Umbilical cord (tissue), 2 donors: ENCODE data around the gene MMAA. TPM values are rescaled to one million over a fixed set of nuclear protein-coding genes. Genes with fewer than 3 reads are reported as not detected.
"Not testable (repeated sequence)": the region's sequence is repeated elsewhere in the genome, so short reads cannot be mapped to it uniquely, and the experiment has no call there.

Experiments
- DNase-seq: peaks from one replicate; pipeline ENCODE4 v3.0.0-alpha.2; 2015; ENCODE audit warnings: low spot score
- total RNA-seq: library from RNA; depleted of rRNA; stranded (reverse); fragments of >200 nt; gene quantifications from one replicate; pipeline ENCODE4 v1.2.3, GENCODE V29; 2014; ENCODE audit warnings: low replicate concordance; ENCODE audit not compliant: insufficient read depth

MMAA gene
- total RNA-seq = 14.0 TPM

DNA sequence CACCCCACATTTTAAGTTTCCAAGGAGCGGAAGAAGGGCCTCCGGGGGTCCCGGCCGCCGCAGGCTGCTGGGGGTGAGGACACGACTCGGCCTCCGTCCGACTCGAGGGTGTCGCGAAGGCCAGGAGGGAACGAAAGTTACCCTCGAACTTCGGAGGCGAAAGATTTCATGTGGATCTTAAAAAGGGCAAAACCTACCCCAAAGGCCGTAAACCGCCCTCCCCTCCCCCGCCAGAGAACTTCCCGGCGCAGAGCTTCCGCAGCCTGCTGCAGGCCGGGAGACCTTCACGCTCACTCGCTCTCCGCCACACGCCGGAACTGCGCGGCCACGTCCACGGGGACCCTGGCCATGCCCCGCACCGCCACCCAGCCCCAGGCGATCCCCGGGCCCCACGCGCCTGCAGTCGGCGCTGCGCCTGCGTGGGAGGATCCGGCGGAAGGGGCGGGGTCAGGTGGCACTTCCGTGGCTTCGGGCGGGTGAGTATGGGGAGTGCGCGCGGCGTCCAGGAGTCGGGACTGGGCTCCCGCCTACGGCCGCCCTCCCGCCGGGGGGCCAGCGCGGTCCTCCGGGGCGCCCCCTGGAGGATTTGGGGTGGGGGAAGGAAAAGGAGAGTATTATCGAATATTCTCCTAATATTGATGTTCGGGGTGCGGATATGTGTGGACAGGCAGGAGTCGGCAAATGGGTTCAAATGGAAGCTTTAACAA, at the start of gene MMAA:
Gene MMAA, plus strand, starts transcription at position 454 of the 707 bp plus-strand sequence. CDS start 19,755 bp downstream, outside the sequence.
- DNase-seq = peak; percentile 96

DNA sequence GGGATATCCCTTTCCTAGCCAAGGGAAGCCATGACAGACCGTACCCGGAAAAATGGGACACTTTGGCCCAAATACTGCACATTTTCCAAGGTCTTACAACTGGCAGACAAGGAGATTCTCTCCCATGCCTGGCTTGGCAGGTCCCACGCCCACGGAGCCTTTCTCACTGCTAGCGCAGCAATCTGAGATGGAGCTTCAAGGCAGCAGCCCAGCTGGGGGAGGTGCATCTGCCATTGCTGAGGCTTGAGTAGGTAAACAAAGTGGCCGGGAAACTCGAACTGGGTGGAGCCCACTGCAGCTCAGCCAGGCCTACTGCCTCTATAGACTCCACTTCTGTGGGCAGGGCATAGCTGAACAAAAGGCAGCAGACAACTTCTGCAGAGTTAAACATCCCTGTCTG, 44.6 kb upstream of the MMAA start:
- not testable (repeated sequence) for DNase-seq

GRCh38 chr4:145580906-145581305, 38.3 kb upstream of the MMAA start:
- DNase-seq = peak; percentile 2

GRCh38 chr4:145583191-145584055, 35.8 kb upstream of the MMAA start:
- DNase-seq = no peak

GRCh38 chr4:145587088-145587754, 32.0 kb upstream of the MMAA start:
- DNase-seq = no peak

DNA sequence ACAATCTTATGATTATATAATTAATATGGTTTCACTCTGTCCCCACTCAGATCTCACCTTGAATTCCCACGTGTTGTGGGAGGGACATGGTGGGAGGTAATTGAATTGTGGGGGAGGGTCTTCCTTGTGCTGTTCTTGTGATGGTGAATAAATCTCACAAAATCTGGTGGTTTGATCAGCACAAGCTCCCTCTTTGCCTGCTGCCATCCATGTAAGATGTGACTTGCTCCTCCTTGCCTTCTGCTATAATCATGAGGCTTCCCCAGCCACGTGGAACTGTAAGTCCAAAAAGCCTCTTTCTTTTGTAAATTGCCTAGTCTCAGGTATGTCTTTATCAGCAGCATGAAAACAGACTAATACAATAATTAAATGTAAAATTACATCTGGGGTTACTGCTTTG, 29.8 kb upstream of the MMAA start:
- not testable (repeated sequence) for DNase-seq

- DNase-seq = no peak
These were observed 29.1 kb upstream of the MMAA start for GRCh38 chr4:145589916-145590702.

- DNase-seq = no peak
These were observed 16.9 kb upstream of the MMAA start for GRCh38 chr4:145602129-145602760.

GRCh38 chr4:145605941-145606340, 13.2 kb upstream of the MMAA start:
- DNase-seq = no peak

DNA sequence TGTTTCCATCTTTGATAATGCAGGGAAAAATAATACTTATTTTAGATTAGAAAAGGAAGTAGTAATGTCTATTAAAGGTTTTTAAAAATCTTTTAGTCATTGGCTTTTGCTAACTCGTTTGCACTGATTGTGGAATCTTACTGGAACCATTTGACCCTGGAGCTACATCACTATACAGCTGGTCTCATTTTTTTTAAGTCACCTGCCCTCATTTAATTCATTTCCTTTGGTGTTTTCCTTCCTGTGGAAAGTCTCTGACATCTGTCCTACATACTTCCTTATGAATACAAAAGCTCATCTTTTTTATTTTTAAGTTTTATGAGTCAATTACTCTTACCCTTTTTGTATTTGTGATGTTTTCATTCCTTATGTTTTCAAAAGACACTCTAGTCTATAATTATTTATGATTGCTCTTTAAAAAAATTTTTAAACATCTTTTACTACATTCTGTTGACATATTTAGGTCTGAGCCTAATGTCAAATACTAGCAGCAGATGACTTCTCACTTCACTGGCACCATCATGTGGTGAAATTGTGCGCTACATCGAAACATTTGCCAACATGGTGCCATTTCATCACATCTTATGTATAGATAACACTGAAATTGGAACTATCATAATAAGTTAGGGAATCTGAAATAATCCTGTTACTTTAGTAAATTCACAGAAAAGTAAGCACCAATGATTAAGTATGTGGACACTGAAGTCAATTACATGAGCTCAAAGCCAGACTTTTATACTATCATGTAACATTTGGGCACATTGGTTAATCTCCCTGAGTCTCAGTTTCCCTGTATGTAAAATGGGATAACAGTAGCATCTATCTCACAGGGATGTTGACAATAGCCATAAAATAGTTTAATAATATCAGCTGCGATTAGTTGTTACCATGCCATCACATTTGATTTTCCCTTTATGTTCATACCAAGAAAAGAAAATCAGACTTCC, 9.4 kb upstream of the MMAA start:
- DNase-seq = peak; percentile 76

DNA sequence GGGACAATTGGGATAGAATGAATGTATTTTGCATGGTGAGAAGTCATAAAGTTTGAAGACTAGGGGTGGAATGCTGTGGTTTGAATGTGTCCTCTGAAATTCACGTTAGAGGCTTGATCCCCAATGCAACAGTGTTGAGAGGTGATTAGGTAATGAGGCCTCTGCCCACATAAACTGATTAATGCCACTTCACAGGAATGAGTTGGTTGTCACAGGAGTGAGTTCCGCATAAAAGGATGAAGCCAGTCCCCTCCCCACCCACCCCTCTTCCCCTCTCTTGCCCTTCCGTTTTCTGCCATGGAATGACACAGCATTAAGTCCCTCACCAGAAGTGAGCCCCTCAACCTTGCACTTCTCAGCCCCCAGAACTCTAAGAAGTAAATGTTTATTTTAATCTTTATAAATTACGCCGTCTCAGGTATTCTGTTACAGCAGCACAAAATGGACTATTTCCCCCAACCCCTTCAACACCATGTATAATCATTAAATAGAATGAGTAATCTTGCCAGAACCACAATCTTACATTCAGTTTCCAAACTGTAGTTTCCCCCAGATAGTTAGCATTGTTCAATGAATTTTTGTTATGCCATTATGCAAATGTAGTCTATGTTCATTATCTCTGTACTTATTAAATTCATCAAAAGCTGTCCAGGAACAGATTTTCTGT, 5.5 kb upstream of the MMAA start:
- no peak for DNase-seq

- DNase-seq = no peak
These were observed 5.0 kb upstream of the MMAA start for GRCh38 chr4:145614233-145614610.

DNA sequence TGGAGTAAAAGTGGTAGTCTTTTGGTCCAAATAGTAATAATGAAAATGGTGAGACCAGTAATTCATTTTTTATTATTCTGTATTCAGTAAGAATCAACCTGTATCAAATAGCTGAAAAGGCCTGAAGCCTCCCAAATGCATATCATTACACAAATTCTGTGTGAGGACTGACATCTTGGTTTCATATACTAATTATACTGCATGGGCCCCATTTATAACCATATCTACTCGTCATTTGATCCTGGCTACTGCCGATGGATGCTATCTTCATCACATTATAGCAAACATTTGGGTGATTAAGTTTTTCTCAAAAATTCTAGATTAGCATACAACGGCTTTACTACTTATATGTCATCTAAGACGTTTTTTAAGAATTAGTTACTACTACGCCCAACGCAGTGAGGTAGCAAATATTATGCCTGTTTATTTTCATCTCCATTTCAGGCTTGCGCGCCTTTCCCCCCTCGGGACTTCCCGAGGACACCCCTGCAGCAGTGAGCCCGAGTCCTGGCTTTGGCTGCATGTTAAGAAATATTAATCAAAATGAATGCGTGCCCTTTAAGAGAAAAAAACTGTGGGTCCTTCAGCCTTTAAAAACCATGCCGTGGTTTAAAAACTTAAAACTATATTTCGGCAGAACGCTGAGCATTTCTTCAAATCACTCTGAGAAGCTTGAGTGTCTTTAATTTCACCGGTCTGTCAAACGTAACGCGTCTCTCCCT, 814 bp upstream of the MMAA start:
- DNase-seq = no peak

DNA sequence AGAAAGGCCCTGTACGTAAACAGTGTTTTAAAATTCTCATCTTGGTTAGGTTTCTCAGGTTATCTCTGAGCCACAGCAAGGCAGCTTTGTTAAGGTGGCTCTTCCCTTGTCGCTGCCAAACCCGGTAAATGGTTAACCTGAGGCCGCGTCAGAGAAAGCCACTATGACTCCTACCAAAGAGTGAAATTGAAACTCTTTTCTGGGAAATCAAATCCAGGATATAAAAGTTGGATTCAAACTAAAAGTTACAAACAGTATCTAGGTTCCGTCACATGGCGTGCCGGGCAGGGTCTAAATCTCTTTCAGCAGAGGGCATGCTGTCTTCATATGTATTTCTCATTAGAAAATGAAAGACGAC, 433 bp downstream of the MMAA start:
- DNase-seq = peak; percentile 73

GRCh38 chr4:145622067-145622466, 2.9 kb downstream of the MMAA start:
- not testable (repeated sequence) for DNase-seq

DNA sequence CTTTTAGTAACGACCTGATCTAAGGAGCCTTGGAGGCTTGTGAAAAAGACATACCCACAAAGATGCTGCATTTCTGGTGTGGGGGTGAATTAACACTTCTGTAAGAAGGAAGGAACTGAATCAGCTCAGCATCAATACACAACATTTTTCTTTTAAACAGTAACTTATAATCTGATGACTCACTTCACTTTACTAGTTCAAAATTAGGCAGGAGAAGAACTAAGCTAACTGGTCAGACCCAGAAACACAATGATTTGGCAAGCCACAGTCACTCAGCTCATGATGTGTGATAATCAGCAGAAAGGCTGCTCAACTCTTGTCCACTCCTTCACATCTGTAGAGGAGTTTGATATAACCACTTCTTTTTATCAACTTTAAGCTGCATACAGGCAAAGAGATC, 4.6 kb downstream of the MMAA start:
- no peak for DNase-seq

DNA sequence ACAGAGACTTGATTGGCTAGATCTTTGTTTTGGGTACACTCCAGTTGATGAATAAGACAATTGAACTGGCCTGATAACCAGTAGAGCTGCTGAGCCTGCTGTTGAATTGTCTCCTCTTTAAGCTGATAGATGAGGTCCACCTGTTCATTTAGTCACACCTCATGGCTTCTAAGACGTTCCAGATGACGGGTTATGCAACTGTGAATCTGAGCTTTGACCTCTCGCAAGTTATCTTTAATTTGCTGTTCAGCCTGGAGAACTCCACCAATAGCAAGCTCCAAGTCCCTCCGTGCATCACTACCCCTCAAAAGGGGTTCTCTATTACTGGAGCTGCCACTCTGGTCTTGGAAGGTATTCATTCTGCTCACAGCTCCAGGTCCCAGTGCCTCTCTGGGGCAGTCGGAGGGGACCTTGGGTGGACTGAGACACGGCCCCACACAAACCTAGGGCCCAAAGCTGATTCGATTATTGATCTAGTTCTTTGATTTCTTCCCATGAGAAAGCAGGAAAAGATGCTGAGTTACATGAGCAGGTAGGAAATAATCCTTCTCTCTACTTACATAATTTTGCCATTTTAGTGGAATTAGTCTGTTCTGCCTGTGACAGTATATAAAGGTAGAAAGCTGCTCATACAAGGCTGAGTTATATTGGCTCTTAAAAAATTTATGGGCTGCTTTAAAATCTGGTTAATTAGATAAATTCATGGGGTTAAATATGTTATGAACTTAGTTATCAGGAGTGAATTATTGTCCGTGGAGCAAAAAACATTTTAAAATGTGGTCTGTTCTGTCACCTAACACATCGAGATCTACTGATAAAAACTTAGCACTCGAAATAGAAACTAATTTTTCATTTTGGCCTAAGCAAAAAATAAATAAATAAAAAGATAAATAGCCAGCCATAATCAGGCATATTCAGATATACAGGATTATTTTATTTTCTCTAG, 6.8 kb downstream of the MMAA start:
- DNase-seq = no peak

GRCh38 chr4:145626623-145626982, 7.4 kb downstream of the MMAA start:
- peak; percentile 7 for DNase-seq
